K562 (cell line): ENCODE measurements around the gene RUSC1. TPM values are rescaled to one million over a fixed set of nuclear protein-coding genes. Genes with fewer than 3 reads are reported as not detected.

Source experiments
- ATAC-seq: fragments of 200-7000 bp; cut with Tn5 transposase; 3 replicates; pipeline ENCODE4 v1.9.1; 2020; ENCODE audit warnings: moderate library complexity
- BruUV-seq: library from RNA; stranded (reverse); fragments of 400-500 nt; replicated peaks from 2 replicates; lab custom pipeline; 2021; lab: Mats Ljungman, UMichigan
- CTCF ChIA-PET: fragments of 300-600 bp; formaldehyde crosslinking; extraction: SDS; loops from one replicate; lab custom pipeline; 2021; ENCODE audit warnings: low intra/inter-chr PET ratio; lab: Yijun Ruan, JAX
- POLR2A ChIA-PET: fragments of 300-600, 350-650 bp; sonication (Branson Sonifier 250); formaldehyde crosslinking; extraction: SDS; loops from one replicate; lab custom pipeline; 2021; ENCODE audit warnings: antibody characterized with exemption, inconsistent platforms; lab: Yijun Ruan, JAX
- DNase-seq, 4 experiments: peaks; one replicate each; pipeline versions ENCODE4 v3.0.0 to v3.0.0-alpha.2; 2011 to 2018; ENCODE audit warnings: low spot score in 3 of 4, mixed read lengths in 3 of 4; ENCODE audit errors: extremely low read depth in 1 of 4
- FAIRE-seq: peaks from 2 replicates; lab custom pipeline; 2011; peaks lifted over from hg19 to GRCh38; lab: Jason Lieb, UNC
- H2AFZ ChIP-seq: 2 replicates; pipeline ENCODE4 v1.6.0; 2011; ENCODE audit warnings: low read depth, low read length, control low read depth, inconsistent platforms
- H3K27ac ChIP-seq: fragments of 200-600 bp; 3 replicates; pipeline ENCODE4 v1.8.0; 2011; ENCODE audit warnings: low read depth, mild to moderate bottlenecking, control low read depth, inconsistent platforms, low read length, moderate library complexity, mixed read lengths; ENCODE audit errors: extremely low read depth
- H3K27me3 ChIP-seq, 2 experiments: fragments of 300-600 bp in 1 of 2; 2 replicates in 1 of 2; 3 replicates in 1 of 2; pipeline versions ENCODE4 v1.6.0 to v1.8.0; 2011; ENCODE audit warnings: inconsistent platforms in 2 of 2, low read length in 2 of 2, mild to moderate bottlenecking in 1 of 2, mixed read lengths in 1 of 2, moderate library complexity in 1 of 2; ENCODE audit not compliant: control insufficient read depth in 2 of 2, insufficient read depth in 2 of 2
- H3K36me3 ChIP-seq: fragments of 300-600 bp; 3 replicates; pipeline ENCODE4 v1.8.0; 2011; ENCODE audit warnings: mild to moderate bottlenecking, low read length, inconsistent platforms; ENCODE audit not compliant: control insufficient read depth, insufficient read depth
- H3K4me1 ChIP-seq, 2 experiments: fragments of 200-600 bp in 1 of 2; replicated peaks in 1 of 2; 2 replicates in 1 of 2; 3 replicates in 1 of 2; pipeline versions ENCODE4 v1.5.1 to v1.8.0; 2011; ENCODE audit warnings: inconsistent platforms in 2 of 2, low read length in 2 of 2, mild to moderate bottlenecking in 1 of 2, mixed read lengths in 1 of 2, moderate library complexity in 1 of 2; ENCODE audit not compliant: control insufficient read depth in 2 of 2, insufficient read depth in 2 of 2
- H3K4me2 ChIP-seq: 2 replicates; pipeline ENCODE4 v1.6.1; 2011; ENCODE audit warnings: low read length, control low read depth, inconsistent platforms, mixed read lengths; ENCODE audit not compliant: insufficient read depth
- H3K4me3 ChIP-seq: fragments of 200-600 bp; sonication (generic), shearing (Covaris generic); 2 replicates; pipeline ENCODE4 v1.5.1; 2016; ENCODE audit warnings: control low read depth, inconsistent platforms
- H3K79me2 ChIP-seq: fragments of 200-600 bp; 3 replicates; pipeline ENCODE4 v1.8.0; 2011; ENCODE audit warnings: low read length, inconsistent platforms; ENCODE audit not compliant: control insufficient read depth, insufficient read depth
- H3K9ac ChIP-seq, 2 experiments: 2 replicates each; pipeline versions ENCODE4 v1.6.0 to v1.6.1; 2011; ENCODE audit warnings: low read depth in 2 of 2, low read length in 2 of 2, control low read depth in 1 of 2, inconsistent platforms in 1 of 2, mild to moderate bottlenecking in 1 of 2, mixed read lengths in 1 of 2; ENCODE audit not compliant: insufficient read depth in 1 of 2
- H3K9me1 ChIP-seq: one replicate; pipeline ENCODE4 v1.6.0; 2011; ENCODE audit warnings: inconsistent platforms, mild to moderate bottlenecking, low read length, moderate library complexity; ENCODE audit not compliant: control insufficient read depth, insufficient read depth
- H3K9me3 ChIP-seq: replicated peaks from 2 replicates; pipeline ENCODE4 v1.5.1; 2011; ENCODE audit warnings: low read depth, low read length, inconsistent platforms; ENCODE audit not compliant: control insufficient read depth, insufficient read depth
- H4K20me1 ChIP-seq: replicated peaks from 2 replicates; pipeline ENCODE4 v1.6.1; 2011; ENCODE audit warnings: low read length, inconsistent platforms, mixed read lengths; ENCODE audit not compliant: control insufficient read depth, insufficient read depth
- E2F1 ChIP-seq: sonication (generic); formaldehyde crosslinking; IDR thresholded peaks from 2 replicates; pipeline ENCODE4 v1.8.1; 2023; ENCODE audit warnings: mild to moderate bottlenecking, missing genetic modification reagents, moderate library complexity
- MCM3 ChIP-seq: fragments of 450-650 bp; IDR thresholded peaks from 2 replicates; pipeline ENCODE4 v1.6.1; 2016
- NCOA6 ChIP-seq: fragments of 450-650 bp; IDR thresholded peaks from 2 replicates; pipeline ENCODE4 v1.6.1; 2017; ENCODE audit warnings: mild to moderate bottlenecking
- NFYB ChIP-seq: IDR thresholded peaks from 2 replicates; pipeline ENCODE4 v1.6.1; 2011; ENCODE audit warnings: mild to moderate bottlenecking, moderate library complexity; ENCODE audit not compliant: insufficient read length; ENCODE audit errors: extremely low read depth
- POLR2G ChIP-seq: fragments of 200-400 bp; formaldehyde crosslinking; IDR thresholded peaks from 2 replicates; pipeline ENCODE4 v1.6.1; 2017; ENCODE audit warnings: low read depth, mild to moderate bottlenecking, antibody characterized with exemption, low read length, moderate library complexity
- RBFOX2 ChIP-seq: fragments of 200-400 bp; formaldehyde crosslinking; IDR thresholded peaks from 2 replicates; pipeline ENCODE4 v1.6.1; 2017; ENCODE audit warnings: low read depth, mild to moderate bottlenecking, low read length, moderate library complexity
- TAF7 ChIP-seq: fragments of 450-650 bp; IDR thresholded peaks from 2 replicates; pipeline ENCODE4 v1.6.1; 2016; ENCODE audit warnings: missing genetic modification characterization, missing compliant biosample characterization
- WGBS: fragments of 100-300 bp; shearing (Covaris generic); methylation state at CpG from one replicate; pipeline ENCODE4 v1.1.6; 2016; ENCODE audit warnings: low coverage, mixed read lengths; ENCODE audit not compliant: insufficient coverage; ENCODE audit errors: missing lambda C conversion rate; 5-methylcytosine and 5-hydroxymethylcytosine counted together
- in situ Hi-C: fragments of 300-500 bp; cut with MboI; formaldehyde crosslinking; loops from 4 replicates; pipeline ENCODE4 v1.15.0; 2018; ENCODE audit warnings: inconsistent platforms, mixed read lengths
- intact Hi-C: fragments of 100-400 bp; cut with micrococcal nuclease; formaldehyde crosslinking; loops from 2 replicates; pipeline ENCODE4 v1.14.2; 2022
- polyA plus RNA-seq, 8 experiments: library from polyadenylated mRNA; depleted of rRNA in 4 of 8; stranded (reverse) in 5 of 8; unstranded in 3 of 8; fragments of >200 nt; fragmentation: Nextera tagmentation in 2 of 8; fragmentation: Illumina TruSeq in 1 of 8; extraction: Ambion mirVana in 2 of 8; extraction: Trizol in 1 of 8; gene quantifications; 2 replicates each; pipeline versions ENCODE4 v1.2.1 to v1.2.3, GENCODE V29; 2011 to 2014; ENCODE audit warnings: inconsistent platforms in 1 of 8, missing spikeins in 1 of 8
- total RNA-seq, 7 experiments: library from RNA; depleted of rRNA in 6 of 7; stranded (reverse); fragments of >200 nt in 6 of 7; fragmentation: Illumina TruSeq in 2 of 7; extraction: Trizol in 2 of 7; gene quantifications; 2 replicates each; pipeline versions ENCODE4 v1.2.1 to v1.2.3, GENCODE V29; 2011 to 2021; ENCODE audit warnings: low replicate concordance in 1 of 7

RUSC1 gene
- total and polyA plus RNA-seq, 9 of the 15 experiments (the other 6 are each of a cell fraction or from before 2014, with no cell fraction given), result 5.7 to 68.3 (median 33.6) TPM

- Histone ChIP-seq H3K9me3 (no peaks in the 10 kb centered on the region), H3K9ac (peak overlapping the region in 1 of 2 experiments; percentile 68; a peak in 1 of 4 replicates), H3K27ac (no peak overlapping the region), H3K4me3 (no peak overlapping the region), H3K4me2 (no peak overlapping the region), H3K4me1 (peaks cover 5 to 28% of the 10 kb centered on the region in 2 experiments; a peak in 4 of 5 replicates)
- no TSS peak for BruUV-seq
- intact Hi-C loops, result no loop called here
- ChIA-PET CTCF (no interaction called here), POLR2A (interaction anchor here (1.1 to 1.3 kb wide), 2 partner anchors 9 to 12 kb away, joined by 3 to 5 read pairs; partner anchors contain the start of gene PKLR)
- DNase-seq (no peak), FAIRE-seq (no peak), ATAC-seq (no peak)
- in situ Hi-C loops, result no loop called here
- 87% methylated on average over 16 of the region's 17 CpGs for WGBS
- no peak for TF ChIP-seq NCOA6
- TF ChIP-seq TAF7 (tag), result no peak
- TF ChIP-seq POLR2G, result 0 out of 2 replicates have a peak, but pooled peaks have one; percentile 24
- no peak for TF ChIP-seq NFYB
- no peak for TF ChIP-seq MCM3
- no peak for TF ChIP-seq E2F1 (CRISPR knock-in tag)
- TF ChIP-seq RBFOX2, result 0 out of 2 replicates have a peak, but pooled peaks have one; percentile 15
- TF ChIP-seq, all 486 proteins: peak for 2
- peaks cover 66% of the 10 kb centered on the region for H3K36me3 ChIP-seq
- peaks cover 12% of the 10 kb centered on the region; the same call in 1 of the 3 replicates for H3K79me2 ChIP-seq
- H2AFZ ChIP-seq, result no peak overlapping the region
- H3K27me3 ChIP-seq, result no peaks in the 10 kb centered on the region
- H4K20me1 ChIP-seq, result no peaks in the 10 kb centered on the region
- no peaks in the 10 kb centered on the region for H3K9me1 ChIP-seq
Measured at GRCh38 chr1:155293086-155293749, 27.5 kb upstream of the RUSC1 start.
